NCI-H1092 treated with DMSO at 0.1 percent for 48 hours (cell line): ENCODE data around the gene FAR2.
"Not testable (repeated sequence)": the region's sequence is repeated elsewhere in the genome, so short reads cannot be mapped to it uniquely, and the experiment has no call there.

ENCODE experiments used
- DNase-seq: peaks from one replicate; lab custom pipeline; 2025; lab: John Stamatoyannopoulos, UW

FAR2 gene

DNA sequence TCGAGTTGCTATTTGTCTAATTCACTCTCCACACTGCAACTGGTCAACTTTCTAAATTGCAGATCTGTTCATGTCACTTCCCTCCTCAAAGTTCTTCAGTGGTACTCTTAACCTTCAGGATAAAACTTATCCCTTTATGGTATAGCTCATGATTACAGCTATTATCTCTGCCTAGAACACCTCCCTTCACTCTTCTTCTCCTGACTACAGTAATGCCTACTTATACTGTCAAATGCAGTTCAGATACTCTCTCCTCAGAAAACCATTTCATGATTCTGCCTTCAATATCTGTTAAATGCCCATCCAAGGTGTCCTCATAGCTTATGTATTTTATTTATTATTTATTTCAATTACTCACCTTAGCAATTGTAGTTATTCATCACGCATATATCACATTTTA lies 85.5 kb downstream of the FAR2 start:
- no peak for DNase-seq

- no peak for DNase-seq
These were observed 86.0 kb downstream of the FAR2 start for GRCh38 chr12:29234965-29235626.

- DNase-seq: no peak
These were observed 89.8 kb downstream of the FAR2 start for GRCh38 chr12:29238822-29239291.

DNA sequence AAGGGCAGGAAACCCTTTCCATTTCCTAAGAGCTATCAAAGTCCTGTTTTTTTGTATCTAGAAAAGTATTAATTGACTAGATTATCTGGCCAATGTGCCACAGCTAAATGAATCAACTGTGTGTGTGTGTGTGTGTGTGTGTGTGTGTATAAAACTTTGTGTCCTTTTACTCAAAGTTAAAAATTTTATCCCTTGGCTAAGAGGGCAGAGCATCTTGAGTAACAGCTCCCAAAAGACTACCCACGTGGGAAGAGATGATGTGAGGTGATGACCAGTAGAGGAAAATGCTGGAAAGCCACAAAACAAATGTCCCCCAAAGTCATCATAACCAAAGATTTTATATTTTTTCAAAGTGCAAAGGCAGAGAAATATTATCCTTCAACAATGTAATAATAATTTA lies 90.3 kb downstream of the FAR2 start:
- DNase-seq: no peak

DNA sequence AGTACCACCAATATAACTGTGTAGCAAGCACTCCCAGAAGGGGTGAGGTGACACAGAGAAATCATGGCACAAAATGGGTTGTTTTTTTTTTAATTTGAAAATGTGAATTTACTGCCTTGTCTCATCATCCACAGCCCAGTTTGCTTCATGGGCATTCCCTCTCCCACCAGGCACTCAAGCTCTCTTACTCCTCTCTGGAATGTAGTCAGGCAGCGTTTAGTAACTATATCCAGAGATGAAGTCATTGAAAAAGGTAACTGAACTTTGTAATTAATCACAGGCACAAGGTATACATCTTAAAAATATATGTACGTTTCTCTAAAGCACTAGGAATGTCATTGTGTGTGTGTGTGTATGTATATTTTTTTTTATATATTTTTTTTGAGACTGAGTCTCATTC lies 91.4 kb downstream of the FAR2 start:
- no peak for DNase-seq

GRCh38 chr12:29241821-29242591 lies 92.9 kb downstream of the FAR2 start:
- DNase-seq: no peak

GRCh38 chr12:29242921-29243431 lies 93.9 kb downstream of the FAR2 start:
- no peak for DNase-seq

- DNase-seq: no peak
These were observed 95.2 kb downstream of the FAR2 start for GRCh38 chr12:29244159-29244765.

- DNase-seq: no peak
These were observed 96.2 kb downstream of the FAR2 start for GRCh38 chr12:29245246-29245645.

DNA sequence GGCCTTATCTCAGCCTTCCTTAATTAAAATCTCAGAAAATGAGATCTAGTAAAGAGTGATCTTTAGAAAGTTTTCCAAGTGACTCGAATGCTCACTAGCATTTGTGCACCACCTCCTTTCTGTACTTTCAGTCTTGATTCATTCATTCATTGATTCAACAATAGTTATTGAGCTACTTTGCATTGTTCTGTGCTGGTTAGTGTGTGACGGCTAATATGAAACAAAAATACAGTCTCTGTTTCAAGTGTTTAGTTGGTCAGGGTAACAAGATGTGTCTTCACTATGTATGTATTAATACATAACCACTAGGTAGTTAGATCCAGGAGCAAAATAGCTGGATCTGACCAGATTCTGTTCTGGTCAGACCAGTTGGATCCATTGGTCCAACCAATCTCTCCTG lies 100.9 kb downstream of the FAR2 start:
- no peak for DNase-seq

DNA sequence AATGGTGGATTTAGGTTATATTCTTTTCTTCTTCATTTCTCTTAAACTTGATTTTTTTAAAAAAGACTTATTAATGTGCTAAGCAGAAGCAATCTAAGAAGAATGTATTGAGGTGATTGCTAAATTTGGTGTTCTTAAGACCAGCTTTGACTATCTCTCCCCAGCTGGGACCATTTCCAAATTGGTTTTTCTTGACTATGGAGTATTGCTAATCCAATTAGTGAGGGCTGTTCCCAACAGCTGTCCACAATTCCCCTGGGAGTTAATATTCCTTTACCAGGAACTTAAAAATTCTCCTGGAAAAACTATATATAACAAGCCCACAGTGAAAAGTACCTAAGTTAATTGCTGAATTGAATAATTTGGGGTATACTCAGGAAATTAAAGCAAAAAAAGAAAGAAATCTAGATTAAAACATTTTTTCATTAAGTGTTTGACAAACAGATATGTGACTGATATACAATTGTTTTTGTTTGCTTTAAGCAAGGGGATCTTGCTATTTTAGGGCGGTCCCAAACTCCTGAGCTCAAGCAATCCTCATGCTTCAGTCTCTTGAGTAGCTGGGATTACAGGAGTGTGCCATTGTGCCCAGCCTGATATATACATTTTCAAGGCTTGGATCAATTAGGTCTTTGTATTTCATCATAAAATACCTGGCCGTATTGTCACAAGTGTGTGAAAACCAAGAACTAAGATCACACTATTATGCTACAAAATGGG lies 105.0 kb downstream of the FAR2 start:
- DNase-seq: no peak

DNA sequence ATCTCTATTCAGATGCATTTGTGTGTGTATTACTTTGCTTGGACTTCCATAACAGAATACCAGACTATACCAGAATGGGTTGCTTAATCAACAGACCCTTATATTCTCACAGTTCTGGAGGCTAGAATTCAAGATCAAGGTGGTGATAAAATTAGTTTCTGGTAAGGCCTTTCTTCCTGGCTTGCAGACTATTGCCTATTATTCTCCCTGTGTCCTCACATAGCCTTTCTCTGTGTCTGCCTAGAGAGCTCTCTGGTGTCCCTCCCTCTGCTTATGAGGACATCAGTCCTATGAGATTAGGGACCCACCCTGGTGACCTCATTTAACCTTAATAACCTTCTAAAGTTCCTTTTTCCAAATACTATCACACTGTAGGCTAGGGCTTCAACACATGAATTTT lies 106.0 kb downstream of the FAR2 start:
- DNase-seq: no peak

DNA sequence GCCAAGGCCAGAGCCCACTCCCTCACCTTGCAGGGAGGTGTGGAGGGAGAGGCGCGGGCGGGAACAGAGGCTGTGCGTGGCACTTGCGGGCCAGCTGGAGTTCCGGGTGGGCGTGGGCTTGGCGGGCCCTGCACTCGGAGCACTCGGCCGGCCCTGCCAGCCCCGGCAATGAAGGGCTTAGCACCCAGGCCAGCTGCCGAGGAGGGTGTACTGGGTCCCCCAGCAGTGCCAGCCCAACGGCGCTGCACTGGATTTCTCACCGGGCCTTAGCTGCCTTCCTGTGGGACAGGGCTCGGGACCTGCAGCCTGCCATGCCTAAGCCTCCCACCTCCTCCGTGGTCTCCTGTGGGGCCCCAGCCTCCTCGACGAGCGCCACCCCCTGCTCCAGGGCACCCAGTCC lies 107.5 kb downstream of the FAR2 start:
- DNase-seq: no peak

DNA sequence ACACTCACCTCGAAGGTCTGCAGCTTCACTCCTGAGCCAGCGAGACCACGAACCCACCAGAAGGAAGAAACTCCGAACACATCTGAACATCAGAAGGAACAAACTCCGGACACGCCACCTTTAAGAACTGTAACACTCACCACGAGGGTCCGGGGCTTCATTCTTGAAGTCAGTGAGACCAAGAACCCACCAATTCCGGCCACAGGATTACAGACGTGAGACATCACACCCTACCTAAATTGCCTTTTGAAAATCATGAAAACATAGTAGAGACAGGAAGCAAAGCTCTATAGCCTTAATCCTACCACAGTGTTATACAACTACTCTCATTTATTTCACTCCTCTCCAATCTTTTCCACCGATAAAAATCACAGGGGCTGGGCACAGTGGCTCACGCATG lies 108.6 kb downstream of the FAR2 start:
- DNase-seq: not testable (repeated sequence)

- DNase-seq: no peak
These were observed 115.3 kb downstream of the FAR2 start for GRCh38 chr12:29264424-29264823.

GRCh38 chr12:29269706-29270408 lies 120.8 kb downstream of the FAR2 start:
- no peak for DNase-seq

- no peak for DNase-seq
These were observed 121.4 kb downstream of the FAR2 start for GRCh38 chr12:29270446-29270845.

- DNase-seq: no peak
These were observed 124.2 kb downstream of the FAR2 start for GRCh38 chr12:29273178-29273843.

DNA sequence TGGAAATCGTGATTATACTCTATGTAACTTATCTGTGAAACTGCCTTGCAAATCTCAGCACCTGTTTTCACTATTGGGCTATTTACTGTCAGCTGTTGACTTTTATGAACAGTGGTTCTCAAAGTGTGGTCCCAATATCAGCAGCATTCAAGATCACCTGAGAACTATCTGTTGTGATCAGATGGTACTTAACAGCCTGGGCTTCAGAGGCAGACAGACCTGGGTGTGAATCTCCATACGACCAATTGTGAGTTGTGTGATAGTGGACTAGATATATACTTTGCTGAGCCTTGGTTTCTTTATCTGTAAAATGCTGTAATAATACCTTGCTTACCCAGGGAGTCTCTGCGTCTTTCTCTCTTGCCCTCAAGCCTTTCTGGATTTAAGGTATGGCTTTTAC lies 126.8 kb downstream of the FAR2 start:
- no peak for DNase-seq

DNA sequence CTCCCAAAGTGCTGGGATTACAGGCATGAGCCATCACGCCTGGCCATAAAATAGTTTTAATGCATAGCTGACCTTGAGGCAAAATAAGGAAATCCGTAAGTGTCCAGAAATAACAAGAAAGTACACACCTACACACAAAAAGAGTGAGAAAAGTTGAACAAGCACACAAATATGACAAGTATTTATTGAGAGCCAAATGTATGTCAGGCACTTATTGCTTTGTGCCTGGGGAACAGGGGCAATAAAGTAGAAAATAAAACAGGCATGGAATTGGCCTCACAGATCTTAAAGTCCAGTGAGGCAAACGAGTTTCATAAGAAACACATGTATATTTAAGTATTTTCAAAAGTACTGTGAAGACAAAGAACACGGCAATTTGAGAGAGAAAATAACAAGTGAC lies 128.2 kb downstream of the FAR2 start:
- DNase-seq: no peak
